ENCODE results near the gene MOBP.

The MOBP gene

DNA sequence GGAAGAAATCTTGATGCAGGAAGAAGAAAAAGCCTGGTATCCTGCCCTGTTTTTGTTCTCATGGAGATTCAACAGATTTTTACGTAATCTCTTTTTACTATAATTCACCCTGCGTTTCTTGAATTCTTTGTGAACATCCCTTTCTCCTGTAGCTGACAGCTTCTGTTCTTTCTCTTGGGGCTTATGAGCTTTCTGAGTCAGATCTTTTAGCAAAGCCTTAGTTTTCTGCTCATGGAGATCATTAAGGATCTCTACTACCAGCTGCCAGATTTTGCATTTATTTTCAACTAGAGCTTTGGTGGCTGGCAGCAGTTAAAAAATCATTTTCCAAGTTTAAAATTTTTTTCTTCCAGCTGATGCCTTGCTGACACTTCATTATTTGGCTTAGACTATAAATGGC lies 51.6 kb downstream of the MOBP start:
- H3K4me3 ChIP-seq (ENCODE audit: control insufficient read depth in 1 of 7, extremely low read depth in 1 of 7, insufficient read depth in 4 of 7, low read depth in 2 of 7, low read length in 6 of 7): no peak overlapping the region
- H3K9me3 ChIP-seq (ENCODE audit: control extremely low read depth in 1 of 5, control insufficient read depth in 4 of 5, insufficient read depth in 2 of 5, low read depth in 1 of 5, low read length in 4 of 5): peaks cover 0 to 11% (median 1%) of the 10 kb centered on the region in 5 experiments
- H3K27me3 ChIP-seq (replicated peaks in 2 of 5; ENCODE audit: control insufficient read depth in 4 of 5, insufficient read depth in 5 of 5, low read length in 4 of 5): no peaks in the 10 kb centered on the region
- POLR2A ChIA-PET: no interaction called here
- no peak overlapping the region for H3K27ac ChIP-seq (ENCODE audit: insufficient read depth in 1 of 2, low read depth in 1 of 2, low read length in 2 of 2, poor library complexity in 1 of 2, severe bottlenecking in 2 of 2)
- CTCF ChIA-PET: interaction anchor here (2.4 kb wide), 1 partner anchor 21 kb away, joined by 6 read pairs; no protein-coding TSS in a partner anchor
- no peaks in the 10 kb centered on the region for H3K36me3 ChIP-seq (ENCODE audit: control insufficient read depth in 4 of 4, insufficient read depth in 4 of 4, low read length in 3 of 4)
- H3K4me1 ChIP-seq (ENCODE audit: control extremely low read depth in 1 of 4, control insufficient read depth in 4 of 4, insufficient read depth in 4 of 4, low read length in 3 of 4): no peaks in the 10 kb centered on the region
- 89% methylated on average over 1 of the region's 2 CpGs for WGBS (ENCODE audit: insufficient coverage)
- no peak for DNase-seq

DNA sequence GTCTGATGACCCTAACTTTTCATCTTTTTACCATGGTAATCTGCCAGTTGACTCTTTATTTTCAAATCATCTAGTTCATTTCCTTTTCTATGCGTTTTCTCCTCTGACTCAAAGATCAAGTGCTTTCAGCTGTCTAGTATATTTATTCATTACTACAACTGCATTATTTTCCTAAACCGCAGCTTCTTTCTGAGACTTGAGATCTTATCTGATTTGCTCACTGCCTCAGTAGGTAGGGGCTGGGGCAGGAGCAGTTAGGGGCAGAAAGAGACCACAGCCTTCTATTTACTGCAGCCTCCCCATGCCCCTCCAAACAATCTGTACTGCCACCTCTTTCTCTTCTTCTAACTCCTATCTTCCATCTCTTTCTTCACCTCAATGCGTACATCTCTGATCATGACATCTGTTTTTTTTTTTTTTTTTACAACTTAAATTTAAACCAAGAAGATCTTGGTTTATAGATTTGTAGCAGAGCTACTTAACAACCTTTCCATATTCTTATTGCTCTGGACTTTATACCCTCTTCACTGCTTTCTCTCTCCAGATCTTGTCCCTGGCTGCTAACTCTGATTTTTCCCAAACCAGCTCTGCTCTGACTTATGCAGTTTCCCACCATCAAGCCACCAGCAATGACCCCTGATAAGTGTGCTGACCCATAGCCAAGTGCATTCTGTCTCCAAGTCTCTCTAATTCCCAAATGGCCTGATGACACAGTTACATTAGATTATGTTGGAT lies 52.2 kb downstream of the MOBP start:
- POLR2A ChIA-PET: no interaction called here
- H3K9me3 ChIP-seq (ENCODE audit: control extremely low read depth in 1 of 5, control insufficient read depth in 4 of 5, insufficient read depth in 2 of 5, low read depth in 1 of 5, low read length in 4 of 5): peaks cover 0 to 17% (median 1%) of the 10 kb centered on the region in 5 experiments
- WGBS (ENCODE audit: insufficient coverage): 100% methylated on average over 1 of the region's 3 CpGs
- H3K4me3 ChIP-seq (ENCODE audit: control insufficient read depth in 1 of 7, extremely low read depth in 1 of 7, insufficient read depth in 4 of 7, low read depth in 2 of 7, low read length in 6 of 7): no peak overlapping the region
- no peak overlapping the region for H3K27ac ChIP-seq (ENCODE audit: insufficient read depth in 1 of 2, low read depth in 1 of 2, low read length in 2 of 2, poor library complexity in 1 of 2, severe bottlenecking in 2 of 2)
- H3K27me3 ChIP-seq (replicated peaks in 2 of 5; ENCODE audit: control insufficient read depth in 4 of 5, insufficient read depth in 5 of 5, low read length in 4 of 5): no peaks in the 10 kb centered on the region
- no peaks in the 10 kb centered on the region for H3K36me3 ChIP-seq (ENCODE audit: control insufficient read depth in 4 of 4, insufficient read depth in 4 of 4, low read length in 3 of 4)
- H3K4me1 ChIP-seq (ENCODE audit: control extremely low read depth in 1 of 4, control insufficient read depth in 4 of 4, insufficient read depth in 4 of 4, low read length in 3 of 4): no peaks in the 10 kb centered on the region
- DNase-seq: peak in 1 of 3 donors; percentile 35
- CTCF ChIA-PET: interaction anchor here (1.0 to 2.4 kb wide), 2 partner anchors 8 to 22 kb away, joined by 3 to 6 read pairs; no protein-coding TSS in a partner anchor

DNA sequence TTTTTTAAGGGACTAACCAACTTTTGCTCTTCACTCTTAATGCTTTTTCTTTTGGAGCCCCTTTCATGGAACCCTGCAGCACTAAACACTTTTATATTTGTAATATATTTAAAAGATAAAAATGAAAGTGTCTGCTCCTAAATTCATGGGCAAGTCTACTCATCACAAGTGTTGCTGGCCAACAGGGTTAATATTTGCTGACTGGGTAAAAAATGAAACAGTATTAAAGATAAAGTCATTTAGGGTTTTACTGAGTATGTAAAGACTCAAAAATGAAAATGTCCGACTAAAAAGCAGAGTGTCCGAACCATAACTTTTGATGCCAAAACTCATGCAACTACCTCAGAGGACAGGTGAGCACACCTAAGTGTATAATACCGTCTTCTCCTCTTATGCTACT lies 54.0 kb downstream of the MOBP start:
- Histone ChIP-seq H3K9me3 (ENCODE audit: control extremely low read depth in 1 of 5, control insufficient read depth in 4 of 5, insufficient read depth in 2 of 5, low read depth in 1 of 5, low read length in 4 of 5) (peaks cover 0 to 22% (median 1%) of the 10 kb centered on the region in 5 experiments), H3K36me3 (ENCODE audit: control insufficient read depth in 4 of 4, insufficient read depth in 4 of 4, low read length in 3 of 4) (no peaks in the 10 kb centered on the region), H3K27me3 (replicated peaks in 2 of 5; ENCODE audit: control insufficient read depth in 4 of 5, insufficient read depth in 5 of 5, low read length in 4 of 5) (no peaks in the 10 kb centered on the region), H3K27ac (ENCODE audit: insufficient read depth in 1 of 2, low read depth in 1 of 2, low read length in 2 of 2, poor library complexity in 1 of 2, severe bottlenecking in 2 of 2) (no peak overlapping the region), H3K4me3 (ENCODE audit: control insufficient read depth in 1 of 7, extremely low read depth in 1 of 7, insufficient read depth in 4 of 7, low read depth in 2 of 7, low read length in 6 of 7) (no peak overlapping the region), H3K4me1 (ENCODE audit: control extremely low read depth in 1 of 4, control insufficient read depth in 4 of 4, insufficient read depth in 4 of 4, low read length in 3 of 4) (no peaks in the 10 kb centered on the region)
- 100% methylated on average over 2 of the region's 3 CpGs for WGBS (ENCODE audit: insufficient coverage)
- CTCF ChIA-PET: interaction anchor here (2.4 kb wide), 1 partner anchor 24 kb away, joined by 6 read pairs; no protein-coding TSS in a partner anchor
- POLR2A ChIA-PET: no interaction called here
- no peak for DNase-seq

DNA sequence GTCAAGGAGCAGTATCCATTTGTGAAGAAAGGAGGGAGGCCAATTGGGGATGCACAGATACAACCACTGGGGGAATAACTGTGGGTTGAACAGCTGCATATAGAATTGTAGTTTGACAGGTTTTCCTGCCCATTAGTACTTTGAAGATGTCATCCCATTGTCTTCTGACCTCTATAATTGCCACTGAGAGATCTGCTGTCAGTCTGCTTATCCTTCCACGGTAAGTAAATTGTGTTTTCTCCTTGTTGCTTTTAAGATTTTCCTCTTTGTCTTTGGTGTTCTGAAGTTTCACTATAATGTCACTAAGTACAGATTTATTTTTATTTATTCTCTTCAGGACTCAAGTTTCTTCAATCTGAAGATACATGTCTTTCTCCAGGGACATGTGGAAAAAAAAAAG lies 56.6 kb downstream of the MOBP start:
- POLR2A ChIA-PET: interaction anchor here (0.7 kb wide), 1 partner anchor 10 kb away, joined by 3 read pairs; no protein-coding TSS in a partner anchor
- no CpG with 5 or more reads among the region's 1 CpG for WGBS (ENCODE audit: insufficient coverage)

DNA sequence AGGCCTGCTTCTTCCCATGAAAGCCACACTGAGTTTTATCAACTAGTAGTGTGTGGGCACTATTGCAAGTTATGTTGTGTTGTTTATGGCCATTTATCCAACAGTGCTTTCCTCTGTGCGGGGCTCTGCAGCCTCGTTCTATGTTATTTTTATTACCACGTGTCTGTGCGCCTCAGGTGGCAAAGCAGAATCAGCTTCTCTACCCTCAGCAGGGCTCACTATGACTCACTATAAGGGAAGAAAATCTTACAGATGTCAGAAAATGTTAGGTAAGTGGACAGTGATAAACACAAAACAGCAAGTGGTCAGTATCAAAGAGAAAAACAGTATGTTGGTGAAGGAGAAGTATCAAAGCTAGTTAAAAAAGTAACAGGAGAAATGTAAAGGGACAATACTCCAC lies 61.4 kb downstream of the MOBP start:
- H3K27me3 ChIP-seq (replicated peaks in 2 of 5; ENCODE audit: control insufficient read depth in 4 of 5, insufficient read depth in 5 of 5, low read length in 4 of 5): no peaks in the 10 kb centered on the region
- H3K27ac ChIP-seq (ENCODE audit: insufficient read depth in 1 of 2, low read depth in 1 of 2, low read length in 2 of 2, poor library complexity in 1 of 2, severe bottlenecking in 2 of 2): no peak overlapping the region
- H3K4me3 ChIP-seq (ENCODE audit: control insufficient read depth in 1 of 7, extremely low read depth in 1 of 7, insufficient read depth in 4 of 7, low read depth in 2 of 7, low read length in 6 of 7): no peak overlapping the region
- no peaks in the 10 kb centered on the region for H3K36me3 ChIP-seq (ENCODE audit: control insufficient read depth in 4 of 4, insufficient read depth in 4 of 4, low read length in 3 of 4)
- peaks cover 0 to 14% (median 1%) of the 10 kb centered on the region in 5 experiments for H3K9me3 ChIP-seq (ENCODE audit: control extremely low read depth in 1 of 5, control insufficient read depth in 4 of 5, insufficient read depth in 2 of 5, low read depth in 1 of 5, low read length in 4 of 5)
- WGBS (ENCODE audit: insufficient coverage): no CpG with 5 or more reads among the region's 4 CpGs
- CTCF ChIA-PET: no interaction called here
- no peaks in the 10 kb centered on the region for H3K4me1 ChIP-seq (ENCODE audit: control extremely low read depth in 1 of 4, control insufficient read depth in 4 of 4, insufficient read depth in 4 of 4, low read length in 3 of 4)
- POLR2A ChIA-PET: no interaction called here
- DNase-seq: no peak

More for the DNA sequence above, 56.6 kb downstream of the MOBP start:
- DNase-seq: peak in 1 of 3 donors; percentile 26
- Histone ChIP-seq H3K27me3 (replicated peaks in 2 of 5; ENCODE audit: control insufficient read depth in 4 of 5, insufficient read depth in 5 of 5, low read length in 4 of 5) (no peaks in the 10 kb centered on the region), H3K4me3 (ENCODE audit: control insufficient read depth in 1 of 7, extremely low read depth in 1 of 7, insufficient read depth in 4 of 7, low read depth in 2 of 7, low read length in 6 of 7) (no peak overlapping the region), H3K9me3 (ENCODE audit: control extremely low read depth in 1 of 5, control insufficient read depth in 4 of 5, insufficient read depth in 2 of 5, low read depth in 1 of 5, low read length in 4 of 5) (peaks cover 0 to 22% (median 1%) of the 10 kb centered on the region in 5 experiments), H3K27ac (ENCODE audit: insufficient read depth in 1 of 2, low read depth in 1 of 2, low read length in 2 of 2, poor library complexity in 1 of 2, severe bottlenecking in 2 of 2) (no peak overlapping the region), H3K4me1 (ENCODE audit: control extremely low read depth in 1 of 4, control insufficient read depth in 4 of 4, insufficient read depth in 4 of 4, low read length in 3 of 4) (no peaks in the 10 kb centered on the region), H3K36me3 (ENCODE audit: control insufficient read depth in 4 of 4, insufficient read depth in 4 of 4, low read length in 3 of 4) (no peaks in the 10 kb centered on the region)
- CTCF ChIA-PET: no interaction called here

DNA sequence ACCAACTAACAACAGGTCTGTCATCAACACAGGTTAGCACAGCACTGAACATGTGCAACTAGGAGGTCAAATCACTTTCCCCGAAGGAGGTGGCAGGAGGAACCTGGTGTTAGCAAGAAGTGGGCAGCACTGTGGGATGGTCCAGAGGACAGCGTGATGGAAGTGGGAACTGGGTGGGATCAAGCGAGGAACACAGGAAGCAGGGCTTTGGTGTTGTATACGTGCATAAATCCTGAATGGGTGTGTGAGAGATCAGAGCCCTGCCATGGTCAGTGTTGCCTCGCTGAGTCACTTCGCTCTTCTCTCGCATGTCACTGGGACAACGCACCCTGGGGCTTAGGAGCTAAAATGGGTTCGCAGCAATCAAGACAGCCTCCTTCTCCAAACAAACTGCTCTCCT lies 62.1 kb downstream of the MOBP start:
- Histone ChIP-seq H3K36me3 (ENCODE audit: control insufficient read depth in 4 of 4, insufficient read depth in 4 of 4, low read length in 3 of 4) (no peaks in the 10 kb centered on the region), H3K4me1 (ENCODE audit: control extremely low read depth in 1 of 4, control insufficient read depth in 4 of 4, insufficient read depth in 4 of 4, low read length in 3 of 4) (no peaks in the 10 kb centered on the region), H3K4me3 (ENCODE audit: control insufficient read depth in 1 of 7, extremely low read depth in 1 of 7, insufficient read depth in 4 of 7, low read depth in 2 of 7, low read length in 6 of 7) (no peak overlapping the region), H3K27me3 (replicated peaks in 2 of 5; ENCODE audit: control insufficient read depth in 4 of 5, insufficient read depth in 5 of 5, low read length in 4 of 5) (no peaks in the 10 kb centered on the region), H3K27ac (ENCODE audit: insufficient read depth in 1 of 2, low read depth in 1 of 2, low read length in 2 of 2, poor library complexity in 1 of 2, severe bottlenecking in 2 of 2) (no peak overlapping the region), H3K9me3 (ENCODE audit: control extremely low read depth in 1 of 5, control insufficient read depth in 4 of 5, insufficient read depth in 2 of 5, low read depth in 1 of 5, low read length in 4 of 5) (peaks cover 0 to 7% (median 0%) of the 10 kb centered on the region in 5 experiments)
- DNase-seq: no peak
- ChIA-PET POLR2A (no interaction called here), CTCF (no interaction called here)
- 97% methylated on average over 8 of the region's 9 CpGs for WGBS (ENCODE audit: insufficient coverage)

DNA sequence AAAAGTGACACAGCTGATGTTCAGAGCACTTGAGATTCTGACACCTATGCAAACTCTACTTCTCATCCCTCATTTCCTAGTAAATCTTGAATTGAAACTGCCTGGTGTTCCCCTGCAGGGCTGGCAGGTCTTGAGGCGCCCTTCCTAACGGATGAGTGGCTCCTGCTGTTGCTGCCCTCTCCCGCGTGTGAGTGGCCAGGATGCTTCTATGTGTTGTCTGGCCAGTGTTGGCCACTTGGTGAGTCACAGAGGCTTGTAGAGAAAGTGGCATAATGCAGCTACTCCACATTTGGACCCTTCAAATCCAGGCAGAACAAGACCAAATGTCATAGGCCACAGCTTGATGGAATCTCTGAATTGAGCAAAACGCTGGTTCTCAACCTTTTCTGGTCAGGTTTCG lies 63.6 kb downstream of the MOBP start:
- POLR2A ChIA-PET: no interaction called here

More for the DNA sequence above, 63.6 kb downstream of the MOBP start:
- DNase-seq: no peak
- H3K27me3 ChIP-seq (replicated peaks in 2 of 5; ENCODE audit: control insufficient read depth in 4 of 5, insufficient read depth in 5 of 5, low read length in 4 of 5): no peaks in the 10 kb centered on the region
- CTCF ChIA-PET: interaction anchor here (1.0 kb wide), 1 partner anchor 9 kb away, joined by 3 read pairs; no protein-coding TSS in a partner anchor
- H3K4me1 ChIP-seq (ENCODE audit: control extremely low read depth in 1 of 4, control insufficient read depth in 4 of 4, insufficient read depth in 4 of 4, low read length in 3 of 4): no peaks in the 10 kb centered on the region
- no peaks in the 10 kb centered on the region for H3K36me3 ChIP-seq (ENCODE audit: control insufficient read depth in 4 of 4, insufficient read depth in 4 of 4, low read length in 3 of 4)
- H3K4me3 ChIP-seq (ENCODE audit: control insufficient read depth in 1 of 7, extremely low read depth in 1 of 7, insufficient read depth in 4 of 7, low read depth in 2 of 7, low read length in 6 of 7): no peak overlapping the region
- no peak overlapping the region for H3K27ac ChIP-seq (ENCODE audit: insufficient read depth in 1 of 2, low read depth in 1 of 2, low read length in 2 of 2, poor library complexity in 1 of 2, severe bottlenecking in 2 of 2)
- 98% methylated on average over 6 of the region's 6 CpGs for WGBS (ENCODE audit: insufficient coverage)
- H3K9me3 ChIP-seq (ENCODE audit: control extremely low read depth in 1 of 5, control insufficient read depth in 4 of 5, insufficient read depth in 2 of 5, low read depth in 1 of 5, low read length in 4 of 5): no peaks in the 10 kb centered on the region
